Peyer's patch (tissue), 4 donors: ENCODE measurements around the gene PTX3. TPM values are rescaled to one million over a fixed set of nuclear protein-coding genes. Genes with fewer than 3 reads are reported as not detected.

ENCODE experiments used
- DNase-seq, 3 donors: peaks; one replicate each; pipeline ENCODE4 v3.0.0-alpha.2; 2017 to 2019
- H3K27ac ChIP-seq, 4 donors: fragments of 200-600 bp; sonication (generic); one replicate each; pipeline ENCODE4 v1.5.1; 2016 to 2019
- H3K27me3 ChIP-seq, 2 donors: fragments of 200-600 bp; sonication (generic); one replicate each; pipeline ENCODE4 v1.5.1; 2019
- H3K36me3 ChIP-seq, 3 donors: fragments of 200-600 bp; sonication (generic); one replicate each; pipeline ENCODE4 v1.5.1; 2016 to 2019
- H3K4me1 ChIP-seq, 4 donors: fragments of 200-600 bp; sonication (generic); one replicate each; pipeline ENCODE4 v1.5.1; 2016 to 2019
- H3K4me3 ChIP-seq, 4 donors: fragments of 200-600 bp; sonication (generic); 1 replicate in 3 of 4; 2 replicates in 1 of 4; pipeline ENCODE4 v1.5.1; 2016 to 2019; ENCODE audit warnings: mild to moderate bottlenecking in 1 of 4
- H3K9me3 ChIP-seq, 4 donors: fragments of 200-600 bp; sonication (generic); one replicate each; pipeline ENCODE4 v1.5.1; 2016 to 2019; ENCODE audit warnings: mild to moderate bottlenecking in 1 of 4
- CTCF ChIP-seq, 6 experiments: fragments of 450-650 bp in 4 of 6; fragments of 200-600 bp in 2 of 6; sonication (generic) in 1 of 6; IDR thresholded peaks; one replicate each; pipeline ENCODE4 v1.5.1; 2017 to 2019; ENCODE audit warnings: antibody characterized with exemption in 6 of 6, mild to moderate bottlenecking in 3 of 6, moderate library complexity in 1 of 6
- POLR2A ChIP-seq, 2 donors: fragments of 450-650 bp; IDR thresholded peaks; one replicate each; pipeline ENCODE4 v1.5.1; 2017; ENCODE audit warnings: antibody characterized with exemption in 2 of 2, mild to moderate bottlenecking in 2 of 2, moderate library complexity in 2 of 2
- total RNA-seq, 4 donors: library from RNA; depleted of rRNA; stranded (reverse); fragments of >200 nt; gene quantifications; one replicate each; pipeline ENCODE4 v1.1.0, GENCODE V29; 2016

PTX3 gene
- total RNA-seq, 4 donors from 2014 or later = 0.94 TPM; not detected in 3

GRCh38 chr3:157491136-157491535, 54.5 kb downstream of the PTX3 start:
- no peaks in the 10 kb centered on the region for H3K27me3 ChIP-seq
- no peaks in the 10 kb centered on the region for H3K9me3 ChIP-seq

More at GRCh38 chr3:157491136-157491535, 54.5 kb downstream of the PTX3 start:
- no peak for TF ChIP-seq CTCF (IDR thresholded peaks at IDR 0.05)
- no peak for TF ChIP-seq POLR2A (IDR thresholded peaks at IDR 0.05)
- H3K4me3 ChIP-seq = no peak overlapping the region
- no peaks in the 10 kb centered on the region for H3K36me3 ChIP-seq
- H3K27ac ChIP-seq = no peak overlapping the region
- H3K4me1 ChIP-seq = no peaks in the 10 kb centered on the region
- DNase-seq = no peak

Other genes starting within 250 kb of the PTX3 start
- 1 to 10 TPM in 1 of 4 donors, not detected in 3; 5.8 TPM for gene VEPH1, start 66.6 kb downstream of the PTX3 start, total RNA-seq